HG03460 (cell line): ENCODE results near the gene FMN1.

Source experiments
- ATAC-seq: cut with Tn5 transposase; IDR thresholded peaks from one replicate; pipeline ENCODE4 v1.9.1; 2021; ENCODE audit not compliant: unreplicated experiment

The FMN1 gene

GRCh38 chr15:33027306-33028035, 167.0 kb downstream of the FMN1 start:
- no peak for ATAC-seq

GRCh38 chr15:33026614-33027013, 167.9 kb downstream of the FMN1 start:
- ATAC-seq: no peak

- no peak for ATAC-seq
These were observed 171.9 kb downstream of the FMN1 start for GRCh38 chr15:33022629-33023028.

- ATAC-seq: no peak
These were observed 172.6 kb downstream of the FMN1 start for GRCh38 chr15:33021806-33022389.

GRCh38 chr15:33019354-33019981, 175.0 kb downstream of the FMN1 start:
- no peak for ATAC-seq

- ATAC-seq: no peak
These were observed 178.0 kb downstream of the FMN1 start for GRCh38 chr15:33016405-33017024.

- no peak for ATAC-seq
These were observed 179.9 kb downstream of the FMN1 start for GRCh38 chr15:33014586-33014985.

GRCh38 chr15:33013827-33014445, 180.6 kb downstream of the FMN1 start:
- no peak for ATAC-seq

GRCh38 chr15:33011976-33012375, 182.5 kb downstream of the FMN1 start:
- no peak for ATAC-seq

GRCh38 chr15:33009603-33010002, 184.9 kb downstream of the FMN1 start:
- no peak for ATAC-seq

GRCh38 chr15:33009026-33009425, 185.5 kb downstream of the FMN1 start:
- no peak for ATAC-seq

- ATAC-seq: no peak
These were observed 186.1 kb downstream of the FMN1 start for GRCh38 chr15:33008284-33008995.

GRCh38 chr15:33007303-33007855, 187.1 kb downstream of the FMN1 start:
- ATAC-seq: no peak

- no peak for ATAC-seq
These were observed 188.9 kb downstream of the FMN1 start for GRCh38 chr15:33005582-33005981.

GRCh38 chr15:33001926-33002325, 192.6 kb downstream of the FMN1 start:
- ATAC-seq: no peak

- no peak for ATAC-seq
These were observed 195.4 kb downstream of the FMN1 start for GRCh38 chr15:32998979-32999672.

GRCh38 chr15:32998182-32998581, 196.3 kb downstream of the FMN1 start:
- no peak for ATAC-seq

GRCh38 chr15:32994810-32995424, 199.6 kb downstream of the FMN1 start:
- ATAC-seq: no peak

- no peak for ATAC-seq
These were observed 201.2 kb downstream of the FMN1 start for GRCh38 chr15:32993285-32993684.
